HG02884 (cell line): ENCODE data around the gene POC5.
A peak's percentile ranks its signal among the peaks of the same experiment; 100 is the strongest.
"Not testable (repeated sequence)": the region's sequence is repeated elsewhere in the genome, so short reads cannot be mapped to it uniquely, and the experiment has no call there.

Experiments used
- ATAC-seq: cut with Tn5 transposase; IDR thresholded peaks from one replicate; pipeline ENCODE4 v1.9.1; 2021; ENCODE audit warnings: mild to moderate bottlenecking, moderate library complexity; ENCODE audit not compliant: unreplicated experiment

POC5 gene

GRCh38 chr5:75717082-75717922, at the start of gene POC5:
TSS of gene POC5 (minus strand) at chr5:75717437. CDS start at chr5:75712937, 4,500 bp downstream.
- ATAC-seq: peak; percentile 94

GRCh38 chr5:75758116-75758515, 40.9 kb upstream of the POC5 start:
- no peak for ATAC-seq

- ATAC-seq: no peak
These were observed 39.7 kb upstream of the POC5 start for GRCh38 chr5:75756981-75757380.

- no peak for ATAC-seq
These were observed 39.0 kb upstream of the POC5 start for GRCh38 chr5:75756211-75756610.

- no peak for ATAC-seq
These were observed 35.9 kb upstream of the POC5 start for GRCh38 chr5:75753182-75753581.

- ATAC-seq: no peak
These were observed 27.1 kb upstream of the POC5 start for GRCh38 chr5:75744355-75744754.

- ATAC-seq: no peak
These were observed 19.0 kb upstream of the POC5 start for GRCh38 chr5:75736273-75736672.

- no peak for ATAC-seq
These were observed 17.9 kb upstream of the POC5 start for GRCh38 chr5:75734913-75735789.

- ATAC-seq: no peak
These were observed 16.5 kb upstream of the POC5 start for GRCh38 chr5:75733767-75734166.

- not testable (repeated sequence) for ATAC-seq
These were observed 14.3 kb upstream of the POC5 start for GRCh38 chr5:75731515-75731914.

GRCh38 chr5:75729321-75729720, 12.1 kb upstream of the POC5 start:
- no peak for ATAC-seq

- no peak for ATAC-seq
These were observed 10.7 kb upstream of the POC5 start for GRCh38 chr5:75727931-75728330.

GRCh38 chr5:75726224-75726623, 9.0 kb upstream of the POC5 start:
- ATAC-seq: not testable (repeated sequence)

- ATAC-seq: no peak
These were observed 6.1 kb upstream of the POC5 start for GRCh38 chr5:75723378-75723777.

GRCh38 chr5:75721573-75721972, 4.3 kb upstream of the POC5 start:
- no peak for ATAC-seq

GRCh38 chr5:75720882-75721281, 3.6 kb upstream of the POC5 start:
- no peak for ATAC-seq

GRCh38 chr5:75716715-75717081, 539 bp downstream of the POC5 start:
- peak; percentile 17 for ATAC-seq

GRCh38 chr5:75712091-75712490, 5.1 kb downstream of the POC5 start:
- no peak for ATAC-seq

- no peak for ATAC-seq
These were observed 6.1 kb downstream of the POC5 start for GRCh38 chr5:75711151-75711550.

GRCh38 chr5:75710637-75711036, 6.6 kb downstream of the POC5 start:
- ATAC-seq: no peak

GRCh38 chr5:75707911-75708509, 9.2 kb downstream of the POC5 start:
- ATAC-seq: no peak

GRCh38 chr5:75706775-75707174, 10.5 kb downstream of the POC5 start:
- no peak for ATAC-seq
